D341Med (cell line): ENCODE results near the gene NIM1K.
"Not testable (repeated sequence)": the region's sequence is repeated elsewhere in the genome, so short reads cannot be mapped to it uniquely, and the experiment has no call there.

Source experiments
- DNase-seq: peaks from one replicate; pipeline ENCODE4 v3.0.0; 2012; ENCODE audit warnings: low spot score

The NIM1K gene

GRCh38 chr5:43191740-43192557, at the start of gene NIM1K:
TSS of gene NIM1K (plus strand) at chr5:43192225. CDS start at chr5:43245776, 53,551 bp downstream.
- peak; percentile 84 for DNase-seq

- DNase-seq = no peak
Measured at GRCh38 chr5:43145071-43145470, 47.0 kb upstream of the NIM1K start.

GRCh38 chr5:43146958-43147357, 45.1 kb upstream of the NIM1K start:
- DNase-seq = no peak

GRCh38 chr5:43148417-43148816, 43.6 kb upstream of the NIM1K start:
- no peak for DNase-seq

GRCh38 chr5:43149231-43149630, 42.8 kb upstream of the NIM1K start:
- DNase-seq = no peak

GRCh38 chr5:43150075-43150474, 42.0 kb upstream of the NIM1K start:
- peak; percentile 52 for DNase-seq

- DNase-seq = peak; percentile 21
Measured at GRCh38 chr5:43150748-43151147, 41.3 kb upstream of the NIM1K start.

GRCh38 chr5:43152946-43153345, 39.1 kb upstream of the NIM1K start:
- DNase-seq = no peak

- DNase-seq = peak; percentile 22
Measured at GRCh38 chr5:43154469-43154868, 37.6 kb upstream of the NIM1K start.

- DNase-seq = no peak
Measured at GRCh38 chr5:43155394-43156096, 36.5 kb upstream of the NIM1K start.

GRCh38 chr5:43156388-43156787, 35.6 kb upstream of the NIM1K start:
- no peak for DNase-seq

- no peak for DNase-seq
Measured at GRCh38 chr5:43157068-43157467, 35.0 kb upstream of the NIM1K start.

GRCh38 chr5:43161244-43161643, 30.8 kb upstream of the NIM1K start:
- no peak for DNase-seq

GRCh38 chr5:43164801-43165200, 27.2 kb upstream of the NIM1K start:
- not testable (repeated sequence) for DNase-seq

- no peak for DNase-seq
Measured at GRCh38 chr5:43165323-43165722, 26.7 kb upstream of the NIM1K start.

GRCh38 chr5:43168175-43168574, 23.9 kb upstream of the NIM1K start:
- DNase-seq = no peak

GRCh38 chr5:43171451-43171850, 20.6 kb upstream of the NIM1K start:
- no peak for DNase-seq

- DNase-seq = no peak
Measured at GRCh38 chr5:43171926-43172325, 20.1 kb upstream of the NIM1K start.

- DNase-seq = no peak
Measured at GRCh38 chr5:43172779-43173178, 19.2 kb upstream of the NIM1K start.

- no peak for DNase-seq
Measured at GRCh38 chr5:43174586-43174985, 17.4 kb upstream of the NIM1K start.

- DNase-seq = no peak
Measured at GRCh38 chr5:43179836-43180235, 12.2 kb upstream of the NIM1K start.

- DNase-seq = no peak
Measured at GRCh38 chr5:43182421-43182820, 9.6 kb upstream of the NIM1K start.

GRCh38 chr5:43183101-43183500, 8.9 kb upstream of the NIM1K start:
- DNase-seq = not testable (repeated sequence)
